Esophagus muscularis mucosa (tissue), 3 donors: Measurements from ENCODE around the gene TENM4.

Source experiments
- CTCF ChIP-seq, 3 experiments: fragments of 200-600 bp in 2 of 3; fragments of 450-650 bp in 1 of 3; sonication (generic) in 2 of 3; IDR thresholded peaks; one replicate each; pipeline ENCODE4 v1.5.1; 2017 to 2019; ENCODE audit warnings: antibody characterized with exemption in 3 of 3, mild to moderate bottlenecking in 2 of 3, moderate library complexity in 1 of 3
- POLR2A ChIP-seq: fragments of 450-650 bp; IDR thresholded peaks from one replicate; pipeline ENCODE4 v1.6.1; 2017; ENCODE audit warnings: antibody characterized with exemption, moderate library complexity, mild to moderate bottlenecking, low read depth

GRCh38 chr11:79198898-79199250 lies 242.0 kb downstream of the TENM4 start:
- TF ChIP-seq CTCF (IDR thresholded peaks at IDR 0.05) (no peak), POLR2A (no peak)
